ENCODE measurements around the gene MUS81. TPM values are rescaled to one million over a fixed set of nuclear protein-coding genes. Genes with fewer than 3 reads are reported as not detected.

Gene MUS81
- total and polyA plus RNA-seq, 10 of the 15 experiments (the other 5 are each of a cell fraction or from before 2014, with no cell fraction given) = 11.8 to 76.1 (median 48.4) TPM

DNA sequence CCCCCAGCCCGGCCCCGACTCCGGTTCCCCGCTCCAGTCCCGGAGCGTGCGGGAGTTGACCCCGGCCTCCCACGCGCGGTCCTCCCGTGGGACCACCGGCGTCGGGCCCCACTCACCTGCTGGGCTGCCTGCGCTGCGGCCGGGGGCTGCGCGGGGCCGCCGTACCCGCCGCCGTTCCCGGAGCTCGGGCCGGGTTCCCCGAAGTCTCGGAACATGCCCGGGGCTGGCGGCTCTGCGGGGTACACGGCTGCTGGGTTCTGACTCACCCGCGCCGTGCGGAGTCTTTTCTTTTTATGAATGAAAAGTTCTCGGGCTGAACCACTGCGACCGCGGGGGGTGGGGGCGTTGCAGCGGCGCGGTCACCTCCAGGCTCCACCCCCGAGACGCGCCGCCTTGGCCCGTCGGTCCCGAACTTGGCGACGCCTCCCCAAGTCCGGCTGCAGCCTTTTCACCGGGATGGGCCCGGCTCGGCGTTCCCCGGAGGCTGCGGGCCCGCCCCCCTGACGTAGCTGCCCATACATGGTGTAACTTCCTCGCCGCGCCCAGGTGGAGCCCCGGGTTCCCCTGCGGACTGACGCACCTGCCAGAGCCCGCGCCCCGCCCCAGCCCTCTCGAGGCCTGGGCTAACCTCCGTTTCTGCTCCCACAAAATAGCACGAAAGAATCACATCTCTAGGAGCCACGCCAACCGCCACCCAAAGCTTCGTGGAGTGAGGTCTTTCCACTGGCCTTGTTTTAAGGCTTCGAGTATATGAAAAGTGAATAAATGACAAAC, 40.1 kb downstream of the MUS81 start, which contains the start of gene FOSL1 (continued):
- TF ChIP-seq ZNF687 (IDR thresholded peaks at IDR 0.05) = 0 out of 2 replicates have a peak, but pooled peaks have one; percentile 33
- no peak for TF ChIP-seq ZNF592 (IDR thresholded peaks at IDR 0.05)
- no peak for TF ChIP-seq KDM1A (IDR thresholded peaks at IDR 0.05; ENCODE audit: borderline replicate concordance)
- no peak for TF ChIP-seq YY1 (IDR thresholded peaks at IDR 0.05; ENCODE audit: low read depth, low read length)
- TF ChIP-seq ZNF217 (IDR thresholded peaks at IDR 0.05) = peak; percentile 40; the same call in 1 of the 2 replicates
- TF ChIP-seq NR2F1 (conservative IDR thresholded peaks at IDR 0.05) = peak; percentile 79
- TF ChIP-seq PAX8 (IDR thresholded peaks at IDR 0.05) = no peak
- no peak for TF ChIP-seq ZZZ3 (IDR thresholded peaks at IDR 0.05; ENCODE audit: control insufficient read depth, insufficient read length, low read depth)
- peak; percentile 78 for TF ChIP-seq BACH1 (IDR thresholded peaks at IDR 0.05; ENCODE audit: borderline replicate concordance)
- peak; percentile 67 for TF ChIP-seq SREBF1 (IDR thresholded peaks at IDR 0.05; ENCODE audit: low read length)
- TF ChIP-seq ETV6 (conservative IDR thresholded peaks at IDR 0.05 in 1 of 2, IDR thresholded peaks at IDR 0.05 in 1 of 2; ENCODE audit: borderline replicate concordance in 1 of 2, low read depth in 1 of 2) = no peak
- no peak for TF ChIP-seq SUZ12 (IDR thresholded peaks at IDR 0.05; ENCODE audit: unreplicated experiment)
- TF ChIP-seq POLR2A (IDR thresholded peaks at IDR 0.05; ENCODE audit: low read depth, low read length) = peak; percentile 73
- TF ChIP-seq E2F4 (IDR thresholded peaks at IDR 0.05; ENCODE audit: low read depth, low read length) = no peak
- no peak for TF ChIP-seq FOS (IDR thresholded peaks at IDR 0.05; ENCODE audit: borderline replicate concordance, extremely low read depth, insufficient read length)
- TF ChIP-seq, protein P1, sequence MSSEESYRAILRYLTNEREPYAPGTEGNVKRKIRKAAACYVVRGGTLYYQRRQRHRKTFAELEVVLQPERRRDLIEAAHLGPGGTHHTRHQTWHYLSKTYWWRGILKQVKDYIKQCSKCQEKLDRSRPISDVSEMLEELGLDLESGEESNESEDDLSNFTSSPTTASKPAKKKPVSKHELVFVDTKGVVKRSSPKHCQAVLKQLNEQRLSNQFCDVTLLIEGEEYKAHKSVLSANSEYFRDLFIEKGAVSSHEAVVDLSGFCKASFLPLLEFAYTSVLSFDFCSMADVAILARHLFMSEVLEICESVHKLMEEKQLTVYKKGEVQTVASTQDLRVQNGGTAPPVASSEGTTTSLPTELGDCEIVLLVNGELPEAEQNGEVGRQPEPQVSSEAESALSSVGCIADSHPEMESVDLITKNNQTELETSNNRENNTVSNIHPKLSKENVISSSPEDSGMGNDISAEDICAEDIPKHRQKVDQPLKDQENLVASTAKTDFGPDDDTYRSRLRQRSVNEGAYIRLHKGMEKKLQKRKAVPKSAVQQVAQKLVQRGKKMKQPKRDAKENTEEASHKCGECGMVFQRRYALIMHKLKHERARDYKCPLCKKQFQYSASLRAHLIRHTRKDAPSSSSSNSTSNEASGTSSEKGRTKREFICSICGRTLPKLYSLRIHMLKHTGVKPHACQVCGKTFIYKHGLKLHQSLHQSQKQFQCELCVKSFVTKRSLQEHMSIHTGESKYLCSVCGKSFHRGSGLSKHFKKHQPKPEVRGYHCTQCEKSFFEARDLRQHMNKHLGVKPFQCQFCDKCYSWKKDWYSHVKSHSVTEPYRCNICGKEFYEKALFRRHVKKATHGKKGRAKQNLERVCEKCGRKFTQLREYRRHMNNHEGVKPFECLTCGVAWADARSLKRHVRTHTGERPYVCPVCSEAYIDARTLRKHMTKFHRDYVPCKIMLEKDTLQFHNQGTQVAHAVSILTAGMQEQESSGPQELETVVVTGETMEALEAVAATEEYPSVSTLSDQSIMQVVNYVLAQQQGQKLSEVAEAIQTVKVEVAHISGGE (CRISPR knock-in tag; IDR thresholded peaks at IDR 0.05) = no peak
- TF ChIP-seq TCF12 (IDR thresholded peaks at IDR 0.05; ENCODE audit: low read depth, low read length) = 0 out of 2 replicates have a peak, but pooled peaks have one; percentile 52
